Hypothalamus (tissue), 51 donors: ENCODE data around the gene LRRC75B.
"Not testable (repeated sequence)": the region's sequence is repeated elsewhere in the genome, so short reads cannot be mapped to it uniquely, and the experiment has no call there.

Source experiments
- DNase-seq, 51 donors: peaks; one replicate each; lab custom pipeline; 2025; lab: John Stamatoyannopoulos, UW

The LRRC75B gene, protein sequence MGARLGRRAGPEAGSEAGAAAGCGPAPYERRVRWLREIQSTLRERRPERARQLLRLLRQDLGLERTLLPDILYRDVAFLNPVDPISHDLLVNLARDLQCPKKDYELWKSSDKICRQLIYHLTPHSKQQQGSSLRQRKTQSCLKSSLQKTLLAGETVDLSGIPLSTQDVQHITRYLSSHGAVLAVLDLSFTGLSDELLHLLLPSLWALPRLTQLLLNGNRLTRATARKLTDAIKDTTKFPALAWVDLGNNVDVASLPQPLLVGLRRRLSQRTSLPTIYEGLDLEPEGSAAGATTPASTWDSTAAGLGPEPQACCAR

DNA sequence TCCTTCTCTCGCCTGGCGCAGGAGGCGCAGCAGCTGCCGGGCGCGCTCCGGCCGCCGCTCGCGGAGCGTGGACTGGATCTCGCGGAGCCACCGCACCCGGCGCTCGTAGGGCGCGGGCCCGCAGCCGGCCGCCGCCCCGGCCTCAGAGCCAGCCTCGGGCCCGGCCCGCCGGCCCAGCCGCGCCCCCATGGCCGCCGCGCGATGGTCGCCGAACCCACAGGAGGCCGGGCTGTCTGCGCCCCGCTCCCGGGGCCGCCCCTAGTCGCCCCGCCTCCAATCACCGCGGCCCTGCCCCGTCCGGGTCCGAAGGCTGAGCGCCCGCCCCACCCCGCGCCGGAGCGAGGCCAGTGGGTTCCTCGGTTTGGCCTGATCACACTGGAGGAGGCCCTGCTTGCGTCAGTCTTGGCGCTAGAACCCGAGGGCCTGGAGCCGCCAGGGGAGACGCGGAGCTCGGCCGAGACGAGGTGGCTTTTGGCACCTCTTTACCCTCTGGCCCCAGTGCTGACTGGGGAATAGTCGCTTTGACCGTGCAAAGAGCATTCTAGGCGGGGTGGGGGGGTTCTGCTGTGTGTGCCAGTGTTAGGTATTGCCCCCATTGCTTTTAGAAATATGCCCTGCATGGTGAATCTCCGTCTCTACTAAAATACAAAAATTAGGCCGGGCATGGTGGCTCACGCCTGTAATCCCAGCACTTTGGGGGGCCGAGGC is at the start of gene LRRC75B:
Gene LRRC75B, minus strand, starts transcription at position 223 of the 708 bp plus-strand sequence. Its CDS starts 34 bp downstream, at position 189.
- peak in 47 of 51 donors; percentile 19 to 87 (median 66) for DNase-seq

DNA sequence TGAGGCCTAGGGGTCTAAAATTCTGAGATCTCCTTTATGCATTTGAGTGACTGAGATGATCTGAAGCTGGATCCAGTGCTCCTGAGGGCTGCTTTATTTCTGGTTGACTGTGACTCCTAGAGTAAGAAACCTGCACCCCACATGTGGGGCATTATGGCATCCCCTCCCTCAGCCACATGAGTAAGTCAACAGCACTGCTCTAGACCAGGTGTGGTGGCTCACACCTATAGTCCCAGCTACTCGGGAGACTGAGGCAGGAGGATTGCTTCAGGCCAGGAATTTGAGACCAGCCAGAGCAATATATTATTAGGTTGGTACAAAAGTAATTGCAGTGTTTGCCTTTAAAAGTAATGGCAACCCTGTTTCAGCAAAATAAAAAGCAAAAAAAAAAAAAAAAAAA is 49.4 kb upstream of the LRRC75B start:
- not testable (repeated sequence) for DNase-seq

DNA sequence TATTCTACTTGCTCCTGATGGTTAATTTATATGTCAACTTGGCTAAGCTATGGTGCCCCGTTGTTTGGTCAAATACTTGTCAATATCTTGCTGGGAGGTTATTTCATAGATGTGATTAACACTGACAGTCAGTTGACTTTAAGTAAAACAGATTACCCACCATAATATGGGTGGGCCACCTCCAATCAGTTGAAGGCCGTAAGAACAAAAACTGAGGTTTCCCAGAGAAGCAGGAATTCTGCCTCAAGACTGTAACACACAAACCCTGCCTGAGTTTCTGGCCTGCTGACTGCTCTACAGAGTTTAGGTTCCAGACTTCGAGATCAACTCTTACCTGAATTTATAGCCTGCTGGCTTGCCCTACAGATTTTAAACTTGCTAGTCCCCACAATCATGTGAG is 43.6 kb upstream of the LRRC75B start:
- not testable (repeated sequence) for DNase-seq

DNA sequence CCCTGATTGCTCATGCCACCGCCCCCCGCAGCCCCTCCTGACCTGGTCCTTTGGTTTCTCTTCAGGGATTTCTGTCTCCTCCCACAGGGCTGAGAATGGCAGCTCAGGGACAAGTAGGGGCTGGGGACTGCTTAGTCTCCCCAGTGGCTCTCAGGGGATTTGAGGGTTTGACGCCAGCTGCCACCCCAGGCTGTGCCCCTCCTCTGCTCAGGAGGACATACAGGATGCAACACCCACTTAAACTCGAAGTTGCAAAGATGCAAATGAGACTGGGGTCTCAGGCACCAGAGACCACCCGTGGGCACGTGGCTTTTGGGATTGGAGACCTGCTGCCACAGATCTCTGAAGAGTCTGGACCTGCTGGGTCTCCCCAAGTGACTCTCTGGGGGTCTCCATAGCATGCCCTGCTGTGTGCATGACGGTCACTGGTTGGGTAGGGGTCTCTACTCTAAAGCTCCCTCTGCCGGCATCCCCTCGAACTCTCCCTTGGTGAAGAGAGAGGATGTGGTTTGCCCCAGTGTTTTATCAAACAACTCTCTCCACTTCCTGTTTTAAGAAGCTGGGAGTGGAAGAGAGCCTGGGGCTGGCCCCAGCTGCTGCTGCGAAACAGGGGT is 42.0 kb upstream of the LRRC75B start:
- DNase-seq = not testable (repeated sequence)

DNA sequence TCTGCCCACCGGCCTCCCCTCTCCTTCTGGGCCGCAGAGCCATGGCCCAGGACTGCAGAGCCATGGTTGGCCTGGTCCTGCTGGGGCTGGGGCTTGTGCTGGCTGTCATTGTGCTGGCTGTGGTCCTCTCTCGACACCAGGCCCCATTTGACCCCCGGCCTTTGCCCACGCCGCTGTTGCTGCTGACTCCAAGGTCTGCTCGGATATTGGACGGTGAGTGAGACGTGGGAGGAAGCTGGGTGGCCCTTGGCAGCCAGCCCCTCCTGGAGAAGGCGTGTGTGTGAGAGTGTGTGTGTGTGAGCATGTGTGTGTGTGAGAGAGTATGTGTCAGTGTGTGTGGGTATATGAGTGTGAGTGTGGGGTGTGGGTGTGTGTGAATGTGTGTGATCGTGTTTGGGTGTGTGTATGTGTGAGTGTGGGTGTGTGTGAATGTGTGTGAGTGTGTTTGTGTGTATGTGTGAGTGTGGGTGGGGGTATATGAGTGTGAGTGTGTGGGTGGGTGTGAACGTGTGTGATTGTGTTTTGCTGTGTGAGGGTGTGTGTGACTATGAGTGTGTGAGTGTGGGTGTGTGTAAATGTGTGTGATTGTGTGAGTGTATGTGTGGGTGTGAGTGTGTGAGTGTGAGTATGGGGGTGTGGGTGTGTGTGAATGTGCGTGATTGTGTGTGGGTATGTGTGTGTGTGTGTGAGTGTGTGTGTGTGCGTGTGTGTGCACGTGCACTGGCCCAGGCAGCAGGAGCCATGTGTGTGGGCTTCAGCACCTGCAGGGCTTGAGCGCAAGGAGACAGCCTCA is 40.6 kb upstream of the LRRC75B start:
- not testable (repeated sequence) for DNase-seq

DNA sequence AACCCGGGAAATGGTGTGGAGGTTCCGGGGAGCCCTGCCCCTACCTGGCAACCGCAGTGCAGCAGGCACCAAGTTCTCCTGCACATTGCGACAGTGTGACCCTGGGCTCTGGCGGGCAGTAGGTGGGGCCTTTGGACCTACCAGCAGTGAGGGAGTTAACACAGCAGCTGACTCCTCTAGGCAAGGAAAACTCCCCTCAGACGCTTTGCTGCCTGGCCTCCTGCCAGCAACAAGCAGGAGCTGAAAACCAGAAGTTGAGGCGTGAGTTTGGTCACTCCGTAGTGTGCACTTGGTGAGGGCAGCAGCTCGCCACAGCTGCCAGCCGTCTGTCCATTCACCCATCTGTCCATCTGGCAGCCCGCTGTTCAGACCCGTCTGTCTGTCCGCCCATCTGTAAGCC is 39.8 kb upstream of the LRRC75B start:
- DNase-seq = not testable (repeated sequence)

DNA sequence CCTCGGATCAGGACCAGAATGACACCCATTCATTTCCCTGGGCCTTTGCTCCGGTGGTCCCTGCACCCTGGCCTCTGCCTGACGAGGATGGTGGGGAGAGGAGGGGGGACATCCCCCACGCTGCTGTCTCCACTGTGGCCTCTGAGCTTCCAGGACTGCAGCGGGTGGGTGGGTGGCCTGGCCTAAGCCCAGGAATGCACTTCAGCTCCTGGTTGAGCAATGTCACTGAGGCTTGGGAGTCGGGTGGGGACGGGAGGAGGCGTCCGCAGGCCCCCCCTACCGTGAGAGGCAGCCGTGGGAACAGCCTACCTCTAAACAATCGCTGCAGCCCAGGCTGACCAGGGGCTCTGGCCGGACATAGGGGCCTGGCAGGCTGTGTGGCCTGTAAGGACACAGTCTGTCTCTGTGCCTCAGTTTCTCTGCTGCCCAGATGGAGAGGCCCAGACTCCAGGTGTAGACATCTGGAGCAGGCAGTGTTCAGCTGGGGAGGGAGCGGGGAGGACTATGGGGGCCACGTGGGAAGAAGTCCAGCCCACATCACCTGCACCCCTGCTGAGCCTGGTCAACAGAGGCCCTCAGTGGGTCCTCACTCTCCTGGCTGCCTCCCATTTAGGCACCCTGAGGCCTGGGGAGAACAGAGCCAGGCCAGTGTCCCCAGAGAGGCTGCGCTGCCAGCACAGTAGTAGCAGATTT is 38.7 kb upstream of the LRRC75B start:
- DNase-seq = not testable (repeated sequence)

DNA sequence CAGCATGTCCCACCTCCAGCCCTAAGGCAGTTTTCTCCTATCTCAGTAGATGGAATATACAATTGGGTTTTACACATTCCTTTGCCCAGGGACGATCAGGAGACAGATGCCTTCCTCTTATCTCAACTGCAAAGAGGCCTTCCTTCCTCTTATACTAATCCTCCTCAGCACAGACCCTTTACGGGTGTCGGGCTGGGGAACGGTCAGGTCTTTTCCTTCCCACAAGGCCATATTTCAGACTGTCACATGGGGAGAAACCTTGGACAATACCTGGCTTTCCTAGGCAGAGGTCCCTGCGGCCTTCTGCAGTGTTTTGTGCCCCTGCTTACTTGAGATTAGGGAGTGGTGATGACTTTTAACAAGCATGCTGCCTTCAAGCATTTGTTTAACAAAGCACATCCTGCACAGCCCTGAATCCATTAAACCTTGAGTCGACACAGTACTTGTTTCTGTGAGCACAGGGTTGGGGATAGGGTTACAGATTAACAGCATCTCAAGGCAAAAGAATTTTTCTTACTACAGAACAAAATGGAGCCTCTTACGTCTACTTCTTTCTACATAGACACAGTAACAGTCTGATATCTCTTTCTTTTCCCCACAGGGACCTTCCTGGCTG is 38.0 kb upstream of the LRRC75B start:
- DNase-seq = not testable (repeated sequence)

DNA sequence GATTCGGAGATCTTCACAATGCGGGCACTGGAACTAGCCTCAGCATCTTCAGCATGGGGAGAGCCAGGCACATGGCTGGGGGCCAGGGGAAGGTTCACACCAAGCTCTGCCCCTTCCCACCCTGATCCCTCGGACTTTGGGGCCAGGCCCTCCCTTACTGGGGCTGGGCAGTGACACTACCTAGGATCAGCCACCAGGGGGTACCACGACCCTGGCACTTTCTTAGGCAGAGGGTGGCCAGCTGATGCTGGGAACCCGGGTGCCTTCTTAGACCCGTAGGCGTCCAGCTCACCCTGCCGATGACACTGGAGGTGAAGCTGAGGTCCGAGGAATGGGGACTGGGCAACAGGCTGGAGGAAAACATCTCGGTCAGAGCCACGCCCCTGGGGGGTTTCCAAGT is 36.2 kb upstream of the LRRC75B start:
- DNase-seq = peak in 1 of 51 donors; percentile 14

DNA sequence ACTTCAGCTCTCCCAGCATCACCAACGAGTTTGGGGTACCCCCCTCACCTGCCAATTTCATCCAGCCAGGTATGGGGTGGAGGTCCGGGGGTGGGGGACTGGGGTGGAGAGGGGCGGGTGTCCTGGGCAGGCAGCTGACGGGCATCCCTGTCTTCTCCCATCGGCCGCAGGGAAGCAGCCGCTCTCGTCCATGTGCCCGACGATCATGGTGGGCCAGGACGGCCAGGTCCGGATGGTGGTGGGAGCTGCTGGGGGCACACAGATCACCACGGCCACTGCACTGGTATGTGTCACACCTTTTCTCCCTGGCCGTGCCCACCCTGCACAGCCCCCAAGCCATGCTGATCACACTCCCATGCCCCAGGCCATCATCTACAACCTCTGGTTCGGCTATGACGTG is 35.0 kb upstream of the LRRC75B start:
- not testable (repeated sequence) for DNase-seq

DNA sequence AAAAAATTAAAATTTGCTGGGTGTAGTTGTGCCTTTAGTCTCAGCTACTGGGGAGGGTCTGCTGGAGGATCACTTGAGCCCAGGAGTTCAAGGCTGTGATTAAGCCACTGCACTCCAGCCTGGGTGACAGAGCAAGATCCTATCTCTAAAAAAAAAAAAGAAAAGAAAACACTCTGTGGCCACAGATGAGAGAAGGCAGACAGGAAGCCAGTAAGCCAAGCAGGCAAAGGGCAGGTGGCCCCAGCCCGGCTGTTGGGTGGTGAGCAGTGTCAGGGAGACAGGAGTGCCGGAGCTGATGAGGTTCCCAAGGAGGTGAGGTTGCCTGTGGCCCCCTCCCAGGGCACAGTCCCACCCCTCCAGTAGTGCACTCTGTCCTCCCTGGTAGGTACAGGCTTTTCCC is 29.7 kb upstream of the LRRC75B start:
- DNase-seq = not testable (repeated sequence)

DNA sequence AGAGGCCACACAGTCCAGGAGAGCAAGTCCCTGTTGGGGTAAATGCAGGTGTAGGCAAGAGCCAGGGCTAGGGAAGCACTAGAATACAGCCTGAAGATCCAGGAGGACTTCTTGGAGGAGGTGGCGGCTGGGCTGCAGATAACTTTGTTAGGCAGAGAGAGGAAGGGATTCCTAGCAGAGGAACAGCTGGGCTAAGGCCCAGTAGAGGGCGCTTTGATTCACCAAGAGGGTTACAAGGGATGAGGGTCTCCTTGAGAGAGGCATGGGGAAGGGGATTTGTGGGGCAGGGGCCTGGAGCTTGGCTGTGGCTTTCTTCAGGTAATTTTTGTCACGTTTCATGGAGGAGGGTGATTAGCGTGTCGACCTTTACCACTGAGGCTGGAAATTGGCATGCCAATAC is 28.4 kb upstream of the LRRC75B start:
- DNase-seq = not testable (repeated sequence)

DNA sequence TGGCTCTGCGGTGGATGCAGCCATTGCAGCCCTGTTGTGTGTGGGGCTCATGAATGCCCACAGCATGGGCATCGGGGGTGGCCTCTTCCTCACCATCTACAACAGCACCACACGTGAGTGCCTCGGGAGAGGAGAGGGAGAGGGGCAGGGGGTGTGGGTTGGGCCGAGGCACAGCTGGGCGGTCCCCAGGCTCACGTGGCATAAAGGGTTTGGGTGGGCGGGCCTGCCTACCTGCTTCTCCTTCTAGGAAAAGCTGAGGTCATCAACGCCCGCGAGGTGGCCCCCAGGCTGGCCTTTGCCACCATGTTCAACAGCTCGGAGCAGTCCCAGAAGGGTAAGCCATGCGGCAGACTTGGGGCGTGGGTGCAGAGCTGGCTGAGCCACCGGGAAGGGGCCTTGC is 21.9 kb upstream of the LRRC75B start:
- DNase-seq = not testable (repeated sequence)

DNA sequence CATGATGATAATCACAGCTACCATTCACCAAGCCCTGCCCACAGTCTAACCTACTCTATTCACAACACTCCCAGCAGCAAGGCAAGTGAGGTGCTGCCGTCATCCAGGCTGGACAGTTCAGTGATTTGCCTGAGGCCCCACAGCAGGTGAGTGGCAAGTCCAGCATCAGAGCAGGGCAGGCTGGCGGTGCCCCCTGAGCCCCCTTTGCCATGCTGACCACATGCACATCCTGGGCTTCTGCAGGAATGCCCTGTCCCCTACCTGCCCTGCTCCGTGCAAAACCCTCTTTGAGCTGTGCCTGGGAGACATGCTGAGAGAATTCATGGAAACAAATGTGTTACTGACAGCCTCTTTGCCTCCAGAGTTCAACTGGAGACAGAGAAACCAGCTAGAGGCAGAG is 17.0 kb upstream of the LRRC75B start:
- not testable (repeated sequence) for DNase-seq

DNA sequence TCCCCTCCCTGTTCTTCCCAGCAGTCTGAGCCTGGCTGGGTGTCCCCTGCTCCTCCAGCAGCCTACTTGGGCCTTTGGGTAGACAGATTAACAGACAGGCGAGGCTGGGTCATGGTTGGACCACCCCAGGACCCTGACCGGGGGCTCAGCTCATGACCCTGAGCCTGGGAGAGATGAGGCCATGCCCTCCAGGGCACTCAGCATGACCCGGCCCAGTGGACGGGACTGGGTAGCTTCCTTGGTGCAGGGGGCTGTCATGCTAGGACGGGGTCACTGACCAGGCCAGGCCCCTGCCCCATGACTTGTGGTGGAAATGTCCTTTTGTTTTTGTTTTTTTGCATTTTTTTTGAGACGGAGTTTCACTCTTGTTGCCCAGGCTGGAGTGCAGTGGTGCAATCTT is 15.5 kb upstream of the LRRC75B start:
- not testable (repeated sequence) for DNase-seq

DNA sequence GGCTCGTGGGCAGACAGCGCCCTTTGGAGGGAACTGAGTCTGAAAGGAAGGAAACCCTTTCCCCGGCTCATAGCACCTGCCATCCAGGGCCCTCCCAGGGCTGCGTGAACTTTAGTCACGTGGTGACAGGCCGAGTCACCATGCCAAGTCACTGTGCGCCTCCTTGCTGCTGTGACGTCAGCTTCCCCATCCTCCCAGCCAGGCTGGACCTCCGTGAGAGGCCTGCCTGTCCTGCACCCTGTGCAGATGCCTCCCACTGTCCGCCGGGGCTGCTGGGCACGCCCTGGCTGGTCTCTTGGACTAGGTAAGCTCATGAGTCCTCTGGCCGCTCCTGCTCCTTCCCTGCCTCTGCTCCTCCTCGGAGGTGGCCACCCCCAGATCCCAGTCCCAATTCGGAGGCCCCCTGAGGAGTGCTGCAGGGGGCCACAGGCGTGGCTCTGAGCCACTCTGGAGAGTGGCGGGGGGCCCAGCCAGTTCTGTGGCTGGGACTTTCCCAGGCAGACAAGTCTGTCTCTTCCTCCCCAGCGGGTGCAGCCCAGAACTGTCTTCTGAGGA is 14.6 kb upstream of the LRRC75B start:
- not testable (repeated sequence) for DNase-seq

DNA sequence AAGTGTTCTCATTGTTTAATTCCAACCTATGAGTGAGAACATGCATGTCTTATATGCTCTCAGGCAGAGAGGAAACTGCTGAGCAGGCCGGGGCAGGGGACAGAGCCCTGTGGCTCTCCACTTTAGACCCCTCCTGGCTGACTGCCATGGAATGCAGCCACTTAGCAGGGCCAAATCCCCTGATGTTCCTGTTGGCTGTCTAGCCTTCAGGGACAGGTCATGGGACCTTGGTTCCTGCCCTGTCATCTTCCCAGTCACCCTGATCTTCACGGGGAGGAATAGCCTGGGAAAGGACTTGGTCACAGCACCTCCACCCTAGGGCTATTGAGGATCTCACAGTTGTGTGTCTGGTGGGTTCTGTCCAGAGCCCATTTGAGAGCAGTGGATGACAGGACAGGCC is 13.5 kb upstream of the LRRC75B start:
- not testable (repeated sequence) for DNase-seq

DNA sequence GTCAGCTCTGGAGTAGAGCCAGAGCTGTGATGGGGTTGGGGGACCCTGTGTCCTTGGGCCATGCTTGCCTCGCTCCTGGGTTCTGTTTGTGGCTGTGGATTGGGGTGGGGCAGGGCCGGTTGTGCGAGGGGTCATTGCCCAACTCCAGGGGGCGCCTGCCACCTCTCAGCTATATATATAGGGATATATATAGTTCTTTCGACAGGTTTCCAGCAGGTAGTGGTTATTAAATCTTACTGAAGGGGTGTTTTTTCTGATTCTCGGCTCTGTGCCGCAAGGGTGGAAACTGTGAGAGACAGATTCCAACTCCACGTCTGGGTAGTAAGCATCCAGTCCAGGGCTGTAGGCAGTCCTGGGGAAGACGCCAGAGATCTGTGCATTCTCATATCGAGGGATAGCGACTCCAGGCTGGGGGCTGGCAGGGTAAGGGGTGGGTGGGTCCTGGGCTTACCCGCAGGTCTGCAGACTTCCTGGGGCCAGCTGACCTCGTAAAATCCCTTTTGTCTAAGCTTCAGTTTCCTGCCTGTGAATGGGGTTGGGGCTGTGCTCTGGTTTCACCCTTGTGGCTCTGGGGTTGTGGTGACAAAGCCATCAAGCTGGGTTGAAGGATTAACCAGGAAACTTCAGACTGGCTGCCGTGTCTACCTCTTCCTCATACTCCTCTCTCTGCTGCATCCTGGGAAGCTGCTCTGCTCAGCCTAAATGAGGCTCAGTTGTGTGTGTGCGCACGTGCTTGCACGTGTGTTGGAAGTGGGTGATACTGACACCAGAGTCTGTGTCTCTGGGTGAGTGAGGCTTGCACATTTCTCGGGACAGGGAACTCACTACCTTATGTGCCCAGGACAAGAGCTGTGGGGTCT is 11.1 kb upstream of the LRRC75B start:
- DNase-seq = not testable (repeated sequence)
